Lung (tissue), 12 donors: ENCODE measurements around the gene F3. TPM values are rescaled to one million over a fixed set of nuclear protein-coding genes. Genes with fewer than 3 reads are reported as not detected.
A peak's percentile ranks its signal among the peaks of the same experiment; 100 is the strongest.

Experiments
- ATAC-seq: fragments of 200-7000 bp; cut with Tn5 transposase; one replicate; pipeline ENCODE4 v1.9.1; 2020; ENCODE audit warnings: moderate number of reproducible peaks; ENCODE audit not compliant: insufficient read depth, low FRiP score
- DNase-seq, 3 donors: peaks; one replicate each; pipeline ENCODE4 v3.0.0-alpha.2; 2013 to 2017
- H3K27ac ChIP-seq, 2 donors: one replicate each; pipeline ENCODE4 v1.5.1; 2013; ENCODE audit warnings: mild to moderate bottlenecking in 2 of 2, moderate library complexity in 2 of 2, control low read depth in 1 of 2, inconsistent platforms in 1 of 2, low read depth in 1 of 2, low read length in 1 of 2
- H3K27me3 ChIP-seq, 3 donors: one replicate each; pipeline ENCODE4 v1.5.1; 2013; ENCODE audit warnings: low read length in 2 of 3; ENCODE audit not compliant: control insufficient read depth in 3 of 3, insufficient read depth in 3 of 3
- H3K36me3 ChIP-seq, 4 donors: one replicate each; pipeline ENCODE4 v1.5.1; 2013; ENCODE audit warnings: low read length in 4 of 4, mild to moderate bottlenecking in 1 of 4, moderate library complexity in 1 of 4; ENCODE audit not compliant: control insufficient read depth in 4 of 4, insufficient read depth in 4 of 4
- H3K4me1 ChIP-seq, 5 donors: one replicate each; pipeline ENCODE4 v1.5.1; 2013; ENCODE audit warnings: low read length in 5 of 5, mild to moderate bottlenecking in 2 of 5, moderate library complexity in 1 of 5; ENCODE audit not compliant: control insufficient read depth in 5 of 5, insufficient read depth in 5 of 5
- H3K4me3 ChIP-seq: one replicate; pipeline ENCODE4 v1.5.1; 2013; ENCODE audit warnings: mild to moderate bottlenecking, control low read depth, moderate library complexity
- H3K9ac ChIP-seq, 2 donors: one replicate each; pipeline ENCODE4 v1.5.1; 2013; ENCODE audit warnings: low read length in 2 of 2, control low read depth in 1 of 2; ENCODE audit not compliant: insufficient read depth in 1 of 2
- H3K9me3 ChIP-seq, 4 donors: one replicate each; pipeline ENCODE4 v1.5.1; 2013; ENCODE audit warnings: low read length in 3 of 4, mild to moderate bottlenecking in 1 of 4, moderate library complexity in 1 of 4; ENCODE audit not compliant: control insufficient read depth in 4 of 4, insufficient read depth in 3 of 4
- WGBS, 2 donors: extraction: QIAGEN DNeasy Blood & Tissue Kit; methylation state at CpG; one replicate each; pipeline ENCODE4 v1.1.7; 2013; 5-methylcytosine and 5-hydroxymethylcytosine counted together
- polyA plus RNA-seq, 2 donors: library from polyadenylated mRNA; stranded (reverse); fragments of 200-250 nt; gene quantifications; one replicate each; pipeline ENCODE4 v1.2.1, GENCODE V29; 2013
- total RNA-seq, 2 donors: library from RNA; depleted of rRNA in 1 of 2; stranded (reverse); fragments of >200 nt in 1 of 2; gene quantifications; one replicate each; pipeline ENCODE4 v1.2.1, GENCODE V29; 2014 to 2021
- TF ChIP-seq, protein P1 (sequence below): IDR thresholded peaks from 2 replicates; pipeline ENCODE4 v1.5.1; 2012; ENCODE audit warnings: mild to moderate bottlenecking; ENCODE audit errors: control extremely low read depth, extremely low read depth
- donor health status: control.
- donor health status: control.
- donor health status: Bipolar disorder and iron deficiency.
- donor health status: healthy.
- donor health status: DM: yes; HTN: yes; CAD: no.

F3 gene
- total and polyA plus RNA-seq, 4 donors: 107 to 307 (median 189) TPM

DNA sequence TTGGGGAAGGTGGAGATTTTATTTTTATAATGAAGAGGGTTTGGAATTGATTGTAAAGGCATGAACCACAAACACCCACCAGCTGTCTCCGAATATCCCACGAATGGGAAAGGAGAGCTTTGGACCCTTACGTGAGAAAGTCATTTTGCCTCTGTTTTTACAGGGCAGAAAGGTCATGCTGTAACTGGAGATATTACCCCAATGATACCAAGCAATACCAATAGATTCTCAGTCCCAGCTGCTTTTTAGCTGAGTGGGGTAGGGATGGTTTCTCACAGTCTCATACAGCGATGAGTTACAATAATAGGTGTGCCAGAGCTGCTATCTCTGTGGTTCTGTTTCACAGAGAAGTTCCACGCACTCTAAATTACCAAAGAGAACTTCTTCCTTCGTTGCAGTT, 8.8 kb upstream of the F3 start:
- 83 to 85% methylated on average over 6 of the region's 6 CpGs for WGBS, 2 donors
- no peaks in the 10 kb centered on the region for H3K36me3 ChIP-seq
- H3K27ac ChIP-seq: peak overlapping the region in 1 of 2 donors; percentile 10
- no peak overlapping the region for H3K4me3 ChIP-seq
- DNase-seq (no peak), ATAC-seq (no peak)
- H3K9ac ChIP-seq: no peak overlapping the region
- no peaks in the 10 kb centered on the region for H3K9me3 ChIP-seq
- TF ChIP-seq, protein P1, sequence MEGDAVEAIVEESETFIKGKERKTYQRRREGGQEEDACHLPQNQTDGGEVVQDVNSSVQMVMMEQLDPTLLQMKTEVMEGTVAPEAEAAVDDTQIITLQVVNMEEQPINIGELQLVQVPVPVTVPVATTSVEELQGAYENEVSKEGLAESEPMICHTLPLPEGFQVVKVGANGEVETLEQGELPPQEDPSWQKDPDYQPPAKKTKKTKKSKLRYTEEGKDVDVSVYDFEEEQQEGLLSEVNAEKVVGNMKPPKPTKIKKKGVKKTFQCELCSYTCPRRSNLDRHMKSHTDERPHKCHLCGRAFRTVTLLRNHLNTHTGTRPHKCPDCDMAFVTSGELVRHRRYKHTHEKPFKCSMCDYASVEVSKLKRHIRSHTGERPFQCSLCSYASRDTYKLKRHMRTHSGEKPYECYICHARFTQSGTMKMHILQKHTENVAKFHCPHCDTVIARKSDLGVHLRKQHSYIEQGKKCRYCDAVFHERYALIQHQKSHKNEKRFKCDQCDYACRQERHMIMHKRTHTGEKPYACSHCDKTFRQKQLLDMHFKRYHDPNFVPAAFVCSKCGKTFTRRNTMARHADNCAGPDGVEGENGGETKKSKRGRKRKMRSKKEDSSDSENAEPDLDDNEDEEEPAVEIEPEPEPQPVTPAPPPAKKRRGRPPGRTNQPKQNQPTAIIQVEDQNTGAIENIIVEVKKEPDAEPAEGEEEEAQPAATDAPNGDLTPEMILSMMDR: no peak
- H3K27me3 ChIP-seq: no peaks in the 10 kb centered on the region
- peaks cover 0 to 8% (median 5%) of the 10 kb centered on the region in 5 donors for H3K4me1 ChIP-seq

DNA sequence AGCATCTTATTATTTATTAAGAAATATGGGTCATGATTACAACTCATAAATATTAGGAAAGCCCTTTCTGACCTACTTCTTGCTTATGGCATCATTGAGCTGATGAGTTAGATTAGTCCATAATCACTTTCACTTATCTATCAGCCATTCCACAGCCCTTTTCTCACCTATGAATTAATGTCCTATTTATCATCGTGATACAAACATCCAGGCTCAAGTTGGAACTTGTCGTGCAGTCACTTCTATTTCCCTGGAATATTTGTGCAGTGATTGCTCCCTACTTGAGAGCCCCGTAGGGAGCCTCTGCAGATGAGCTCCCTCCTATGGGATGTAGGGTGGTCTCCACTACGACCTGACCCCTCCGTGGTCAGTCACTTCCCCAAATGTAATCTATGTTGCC, 8.1 kb upstream of the F3 start:
- Histone ChIP-seq H3K9ac (no peak overlapping the region), H3K9me3 (no peaks in the 10 kb centered on the region), H3K4me3 (no peak overlapping the region), H3K4me1 (peaks cover 0 to 8% (median 5%) of the 10 kb centered on the region in 5 donors), H3K36me3 (no peaks in the 10 kb centered on the region), H3K27ac (no peak overlapping the region), H3K27me3 (no peaks in the 10 kb centered on the region)
- WGBS, 2 donors: 68 to 70% methylated on average over 5 of the region's 5 CpGs
- ATAC-seq: no peak
- no peak for DNase-seq
- TF ChIP-seq, protein P1: no peak

DNA sequence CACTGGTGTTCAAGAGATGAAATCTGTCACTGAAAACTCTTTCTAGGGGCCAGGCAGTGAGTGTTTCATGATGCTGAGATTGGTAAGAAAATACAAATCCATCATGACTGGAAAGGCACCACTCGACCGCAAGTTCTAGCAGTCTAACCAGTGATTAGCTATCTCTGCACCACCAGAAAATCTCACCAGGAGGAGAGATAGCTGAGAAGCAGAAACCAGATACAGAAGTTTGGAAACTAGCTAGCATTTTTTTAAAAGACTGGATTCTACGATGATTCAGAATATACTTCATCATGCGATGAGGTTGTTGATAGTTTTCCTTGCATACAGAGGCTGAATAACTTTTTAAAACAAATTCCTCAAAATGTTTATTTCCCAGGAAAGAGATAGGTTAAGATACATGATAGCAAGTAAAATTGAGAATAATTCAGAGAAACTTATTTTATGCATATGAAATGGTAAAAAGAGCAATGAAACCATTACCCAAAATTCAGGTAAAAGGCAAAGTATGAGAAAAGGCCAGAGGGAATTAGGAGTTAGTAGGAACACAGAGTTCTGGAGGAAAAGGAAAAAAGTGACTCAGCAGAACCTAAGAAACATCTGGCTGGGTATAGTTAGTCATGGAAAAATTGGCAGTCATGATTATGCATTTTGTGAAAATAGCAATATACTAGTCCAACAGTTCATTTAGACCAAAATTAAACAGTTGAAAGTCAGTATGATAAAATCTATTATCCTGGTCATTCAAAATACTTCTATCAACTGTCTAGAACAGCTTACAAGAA, 3.3 kb upstream of the F3 start:
- DNase-seq: peak in 1 of 3 donors; percentile 16
- Histone ChIP-seq H3K4me1 (peaks cover 0 to 17% (median 0%) of the 10 kb centered on the region in 5 donors), H3K27ac (peak overlapping the region in 1 of 2 donors; percentile 85), H3K4me3 (no peak overlapping the region), H3K27me3 (peaks cover 0 to 5% (median 0%) of the 10 kb centered on the region in 3 donors), H3K36me3 (no peaks in the 10 kb centered on the region), H3K9ac (no peak overlapping the region), H3K9me3 (no peaks in the 10 kb centered on the region)
- ATAC-seq: no peak
- 82 to 93% methylated on average over 4 of the region's 4 CpGs for whole genome bisulfite sequencing, 2 donors
- TF ChIP-seq, protein P1: no peak
